H1 (cell line): ENCODE measurements around the gene XRCC6. TPM values are rescaled to one million over a fixed set of nuclear protein-coding genes. Genes with fewer than 3 reads are reported as not detected.

Experiments
- CTCF ChIA-PET: fragments of 300-600 bp; sonication (Branson Sonifier 250); formaldehyde crosslinking; loops from one replicate; lab custom pipeline; 2021; ENCODE audit not compliant: partially characterized antibody; lab: Charles Lee
- POLR2A ChIA-PET: fragments of 300-600 bp; sonication (Branson Sonifier 250); formaldehyde crosslinking; loops from one replicate; lab custom pipeline; 2021; ENCODE audit warnings: inconsistent platforms; ENCODE audit not compliant: partially characterized antibody; lab: Charles Lee
- DNase-seq, 2 experiments: peaks; one replicate each; pipeline versions ENCODE4 v3.0.0 to v3.0.0-alpha.2; 2010 to 2022; ENCODE audit warnings: low spot score in 2 of 2, low read depth in 1 of 2, mixed read lengths in 1 of 2
- FAIRE-seq: peaks from 2 replicates; lab custom pipeline; 2011; peaks lifted over from hg19 to GRCh38; lab: Jason Lieb, UNC
- H2AFZ ChIP-seq: 2 replicates; pipeline ENCODE4 v1.8.1; 2012; ENCODE audit warnings: low read length, inconsistent platforms
- H2AK5ac ChIP-seq: 2 replicates; pipeline ENCODE4 v1.6.1; 2013; ENCODE audit warnings: low read depth, low read length
- H2BK120ac ChIP-seq: replicated peaks from 2 replicates; pipeline ENCODE3; 2013; ENCODE audit warnings: low read depth, low read length, inconsistent platforms
- H2BK12ac ChIP-seq: 2 replicates; pipeline ENCODE4 v1.6.1; 2013; ENCODE audit warnings: low read depth, low read length
- H2BK15ac ChIP-seq: 2 replicates; pipeline ENCODE4 v1.6.1; 2013; ENCODE audit warnings: low read length
- H2BK20ac ChIP-seq: 2 replicates; pipeline ENCODE4 v1.6.1; 2013; ENCODE audit warnings: low read length
- H2BK5ac ChIP-seq: 2 replicates; pipeline ENCODE4 v1.6.1; 2013; ENCODE audit warnings: low read depth, low read length
- H3K14ac ChIP-seq: 2 replicates; pipeline ENCODE4 v1.6.1; 2013; ENCODE audit warnings: inconsistent platforms; ENCODE audit not compliant: insufficient read length
- H3K18ac ChIP-seq: 2 replicates; pipeline ENCODE4 v1.6.1; 2013; ENCODE audit warnings: low read length; ENCODE audit errors: extremely low read depth
- H3K23ac ChIP-seq: 2 replicates; pipeline ENCODE4 v1.6.1; 2013; ENCODE audit warnings: inconsistent platforms; ENCODE audit not compliant: insufficient read length
- H3K23me2 ChIP-seq: 2 replicates; pipeline ENCODE4 v1.6.1; 2013; ENCODE audit warnings: low read depth, low read length
- H3K27ac ChIP-seq: 2 replicates; pipeline ENCODE4 v1.6.1; 2011; ENCODE audit warnings: low read depth, low read length, inconsistent platforms
- H3K27me3 ChIP-seq, 4 experiments: replicated peaks in 1 of 4; 1 replicate in 1 of 4; 2 replicates in 3 of 4; pipeline versions ENCODE4 v1.6.1 to v1.8.1; 2011 to 2013; ENCODE audit warnings: low read length in 3 of 4, mild to moderate bottlenecking in 3 of 4, inconsistent platforms in 2 of 4, mixed read lengths in 2 of 4, moderate library complexity in 1 of 4; ENCODE audit not compliant: control insufficient read depth in 3 of 4, insufficient read depth in 3 of 4; ENCODE audit errors: extremely low read depth in 1 of 4
- H3K36me3 ChIP-seq, 4 experiments: 2 replicates each; pipeline versions ENCODE4 v1.6.1 to v1.8.1; 2011 to 2013; ENCODE audit warnings: mild to moderate bottlenecking in 4 of 4, low read length in 3 of 4, moderate library complexity in 2 of 4, control low read depth in 1 of 4, inconsistent platforms in 1 of 4; ENCODE audit not compliant: insufficient read depth in 4 of 4, control insufficient read depth in 2 of 4
- H3K4ac ChIP-seq: replicated peaks from 2 replicates; pipeline ENCODE3; 2013; ENCODE audit warnings: low read length, low read depth, mixed read lengths, inconsistent platforms; ENCODE audit not compliant: insufficient read length
- H3K4me1 ChIP-seq, 4 experiments: replicated peaks in 1 of 4; 1 replicate in 1 of 4; 2 replicates in 3 of 4; pipeline versions ENCODE4 v1.6.1 to v1.8.1; 2011 to 2013; ENCODE audit warnings: low read length in 3 of 4, inconsistent platforms in 2 of 4, mixed read lengths in 1 of 4; ENCODE audit not compliant: insufficient read depth in 4 of 4, control insufficient read depth in 3 of 4
- H3K4me2 ChIP-seq, 2 experiments: 2 replicates each; pipeline versions ENCODE4 v1.6.1 to v1.8.1; 2011 to 2013; ENCODE audit warnings: low read depth in 2 of 2, low read length in 2 of 2, control low read depth in 1 of 2, inconsistent platforms in 1 of 2, mild to moderate bottlenecking in 1 of 2; ENCODE audit not compliant: insufficient read depth in 1 of 2
- H3K4me3 ChIP-seq, 4 experiments: fragments of 200-600, 300-600 bp in 1 of 4; sonication (generic), shearing (Covaris generic), sonication (Bioruptor Twin) in 1 of 4; 2 replicates each; pipeline versions ENCODE4 v1.5.1 to v1.8.1; 2011 to 2016; ENCODE audit warnings: low read length in 4 of 4, low read depth in 3 of 4, control low read depth in 2 of 4, inconsistent platforms in 2 of 4, mild to moderate bottlenecking in 2 of 4, mixed read lengths in 1 of 4, moderate library complexity in 1 of 4; ENCODE audit not compliant: insufficient read depth in 2 of 4; ENCODE audit errors: extremely low read depth in 1 of 4
- H3K56ac ChIP-seq: replicated peaks from 2 replicates; pipeline ENCODE3; 2013; ENCODE audit warnings: low read depth, mild to moderate bottlenecking, mixed read lengths, low read length, inconsistent platforms; ENCODE audit not compliant: insufficient read length
- H3K79me1 ChIP-seq: 2 replicates; pipeline ENCODE4 v1.6.1; 2013; ENCODE audit warnings: low read depth, low read length, control low read depth
- H3K79me2 ChIP-seq, 2 experiments: 2 replicates each; pipeline versions ENCODE4 v1.6.1 to v1.8.1; 2012 to 2013; ENCODE audit warnings: low read length in 2 of 2, mild to moderate bottlenecking in 2 of 2, inconsistent platforms in 1 of 2; ENCODE audit not compliant: insufficient read depth in 2 of 2, control insufficient read depth in 1 of 2
- H3K9ac ChIP-seq, 4 experiments: replicated peaks in 1 of 4; 1 replicate in 1 of 4; 2 replicates in 3 of 4; pipeline versions ENCODE4 v1.6.1 to v1.8.1; 2011 to 2013; ENCODE audit warnings: low read depth in 3 of 4, low read length in 3 of 4, control low read depth in 2 of 4, mild to moderate bottlenecking in 2 of 4, moderate library complexity in 2 of 4, inconsistent platforms in 1 of 4; ENCODE audit errors: extremely low read depth in 1 of 4
- H3K9me3 ChIP-seq, 2 experiments: 2 replicates each; pipeline versions ENCODE4 v1.6.1 to v1.8.1; 2012 to 2013; ENCODE audit warnings: mild to moderate bottlenecking in 2 of 2, moderate library complexity in 2 of 2, control low read depth in 1 of 2, inconsistent platforms in 1 of 2, low read depth in 1 of 2, low read length in 1 of 2, mixed read lengths in 1 of 2; ENCODE audit not compliant: insufficient read depth in 2 of 2
- H4K20me1 ChIP-seq, 2 experiments: replicated peaks in 1 of 2; 2 replicates each; pipeline versions ENCODE3 to v1.8.1; 2011 to 2013; ENCODE audit warnings: inconsistent platforms in 2 of 2, low read length in 2 of 2, mild to moderate bottlenecking in 1 of 2; ENCODE audit not compliant: insufficient read depth in 2 of 2, control insufficient read depth in 1 of 2
- H4K5ac ChIP-seq: 2 replicates; pipeline ENCODE4 v1.6.1; 2013; ENCODE audit warnings: low read length, low read depth, mixed read lengths, inconsistent platforms; ENCODE audit not compliant: insufficient read length
- H4K8ac ChIP-seq: 2 replicates; pipeline ENCODE4 v1.8.0; 2013; ENCODE audit warnings: mild to moderate bottlenecking, moderate library complexity, low read length, inconsistent platforms; ENCODE audit not compliant: insufficient read depth; ENCODE audit errors: extremely low read depth
- H4K91ac ChIP-seq: replicated peaks from 2 replicates; pipeline ENCODE3; 2013; ENCODE audit warnings: low read length, mixed read lengths, inconsistent platforms; ENCODE audit not compliant: insufficient read length
- BACH1 ChIP-seq: IDR thresholded peaks from 2 replicates; pipeline ENCODE4 v1.6.1; 2012; ENCODE audit warnings: low read length, improper control_type of control experiment
- CHD2 ChIP-seq: IDR thresholded peaks from 2 replicates; pipeline ENCODE4 v1.6.1; 2012; ENCODE audit warnings: low read length, improper control_type of control experiment
- CREB1 ChIP-seq: IDR thresholded peaks from 2 replicates; pipeline ENCODE4 v1.6.1; 2012; ENCODE audit warnings: inconsistent platforms
- EGR1 ChIP-seq: IDR thresholded peaks from 2 replicates; pipeline ENCODE4 v1.6.1; 2011; ENCODE audit warnings: low read depth, low read length, borderline replicate concordance
- EP300 ChIP-seq, 2 experiments: IDR thresholded peaks; 1 replicate in 1 of 2; 2 replicates in 1 of 2; pipeline ENCODE4 v1.6.1; 2011 to 2012; ENCODE audit warnings: low read depth in 2 of 2, low read length in 2 of 2, mild to moderate bottlenecking in 2 of 2, borderline replicate concordance in 1 of 2, inconsistent platforms in 1 of 2, moderate library complexity in 1 of 2
- EZH2 ChIP-seq: fragments of 200-600 bp; sonication (generic); IDR thresholded peaks from 2 replicates; pipeline ENCODE4 v1.7.1; 2012; ENCODE audit warnings: low read depth, mild to moderate bottlenecking, moderate library complexity, low read length, inconsistent platforms; ENCODE audit not compliant: severe bottlenecking
- KDM5A ChIP-seq: fragments of 200-600 bp; IDR thresholded peaks from 2 replicates; pipeline ENCODE4 v1.7.1; 2012; ENCODE audit warnings: mild to moderate bottlenecking, low read length, inconsistent platforms, mixed read lengths
- MAFK ChIP-seq: IDR thresholded peaks from 2 replicates; pipeline ENCODE4 v1.6.1; 2012; ENCODE audit warnings: low read depth, mild to moderate bottlenecking, improper control_type of control experiment, low read length
- POLR2A ChIP-seq, 2 experiments: IDR thresholded peaks; 1 replicate in 1 of 2; 2 replicates in 1 of 2; pipeline ENCODE4 v1.6.1; 2011; ENCODE audit warnings: low read depth in 2 of 2, low read length in 2 of 2, mild to moderate bottlenecking in 2 of 2; ENCODE audit errors: control extremely low read depth in 1 of 2
- RFX5 ChIP-seq: IDR thresholded peaks from 2 replicates; pipeline ENCODE4 v1.6.1; 2011; ENCODE audit warnings: low read depth, low read length, improper control_type of control experiment, borderline replicate concordance
- SIN3A ChIP-seq, 2 experiments: IDR thresholded peaks in 1 of 2; conservative IDR thresholded peaks in 1 of 2; 2 replicates each; pipeline ENCODE4 v1.6.1; 2011 to 2012; ENCODE audit warnings: low read length in 2 of 2, improper control_type of control experiment in 1 of 2, low read depth in 1 of 2, mild to moderate bottlenecking in 1 of 2
- TCF12 ChIP-seq: IDR thresholded peaks from 2 replicates; pipeline ENCODE4 v1.6.1; 2011; ENCODE audit warnings: low read depth, mild to moderate bottlenecking, low read length
- YY1 ChIP-seq: IDR thresholded peaks from 2 replicates; pipeline ENCODE4 v1.6.1; 2011; ENCODE audit warnings: low read depth, mild to moderate bottlenecking, low read length
- WGBS, 2 experiments: shearing (Covaris generic) in 1 of 2; methylation state at CpG; one replicate each; pipeline versions ENCODE4 v1.1.6 to v1.1.7; 2013 to 2015; ENCODE audit warnings: low lambda C conversion rate in 2 of 2, mixed read lengths in 2 of 2, inconsistent platforms in 1 of 2, low coverage in 1 of 2, missing lambda C conversion rate in 1 of 2; ENCODE audit not compliant: insufficient replicate concordance in 2 of 2, insufficient coverage in 1 of 2, insufficient read length in 1 of 2; ENCODE audit errors: extremely low coverage in 1 of 2, missing lambda C conversion rate in 1 of 2; 5-methylcytosine and 5-hydroxymethylcytosine counted together
- polyA plus RNA-seq, 7 experiments: library from polyadenylated mRNA; depleted of rRNA in 3 of 7; stranded (reverse) in 5 of 7; unstranded in 2 of 7; fragments of >200 nt in 5 of 7; fragments of 200-250 nt in 2 of 7; gene quantifications; 1 replicate in 5 of 7; 2 replicates in 1 of 7; 4 replicates in 1 of 7; pipeline versions ENCODE4 v1.2.1 to v1.2.3, GENCODE V29; 2011 to 2013; ENCODE audit warnings: missing spikeins in 2 of 7, mixed read lengths in 2 of 7
- total RNA-seq: library from RNA; stranded (reverse); fragmentation: NEBNext Ultra II Directional; extraction: Animal tissue kit (Norgen Biotek cat#: 25700); gene quantifications from 2 replicates; pipeline ENCODE4 v1.2.1, GENCODE V29; 2021

The XRCC6 gene
- total and polyA plus RNA-seq, 2 of the 8 experiments (the other 6 are each of a cell fraction or from before 2014, with no cell fraction given): 150 to 490 TPM

GRCh38 chr22:41657709-41658108 lies 36.6 kb downstream of the XRCC6 start:
- no peak overlapping the region for H4K91ac ChIP-seq
- H2BK15ac ChIP-seq: no peak overlapping the region
- WGBS, 2 experiments: 96% methylated on average over 6 of the region's 6 CpGs; no CpG with 5 or more reads in 1 of the 2 experiments
- H3K27ac ChIP-seq: no peak overlapping the region
- H3K79me1 ChIP-seq: no peaks in the 10 kb centered on the region; the same call in 1 of the 2 replicates
- H2BK120ac ChIP-seq: no peak overlapping the region
- H3K9ac ChIP-seq: no peak overlapping the region
- POLR2A ChIA-PET: interaction anchor here (1.1 to 16.5 kb wide), 5 partner anchors 16 to 36 kb away, joined by 3 to 129 read pairs (median 4); no protein-coding TSS in a partner anchor
- H3K18ac ChIP-seq: no peak overlapping the region
- H4K5ac ChIP-seq: no peak overlapping the region
- H3K27me3 ChIP-seq: no peaks in the 10 kb centered on the region
- no peak overlapping the region for H3K23ac ChIP-seq
- H2BK20ac ChIP-seq: no peak overlapping the region
- no peak overlapping the region for H3K4me2 ChIP-seq
- H3K79me2 ChIP-seq: no peaks in the 10 kb centered on the region
- DNase-seq: no peak
- H3K9me3 ChIP-seq: no peaks in the 10 kb centered on the region
- CTCF ChIA-PET: interaction anchor here (0.7 to 2.1 kb wide), 5 partner anchors 9 to 89 kb away, joined by 3 to 7 read pairs (median 5); no protein-coding TSS in a partner anchor
- no peak overlapping the region for H3K14ac ChIP-seq
- H3K4me1 ChIP-seq: no peaks in the 10 kb centered on the region
- no peak overlapping the region for H2AK5ac ChIP-seq
- no peak overlapping the region for H2BK5ac ChIP-seq
- no peak overlapping the region for H2AFZ ChIP-seq
- H3K23me2 ChIP-seq: no peaks in the 10 kb centered on the region
- no peak overlapping the region for H4K8ac ChIP-seq
- H3K4me3 ChIP-seq: no peak overlapping the region
- peaks cover 2 to 5% of the 10 kb centered on the region in 2 experiments for H4K20me1 ChIP-seq
- H3K56ac ChIP-seq: no peak overlapping the region
- H3K4ac ChIP-seq: no peak overlapping the region
- H2BK12ac ChIP-seq: no peak overlapping the region
- H3K36me3 ChIP-seq: peaks cover 58 to 89% (median 77%) of the 10 kb centered on the region in 4 experiments
- TF ChIP-seq CHD2 (no peak), BACH1 (no peak), CREB1 (no peak), YY1 (no peak), EP300 (IDR thresholded peaks at IDR 0.05; ENCODE audit: borderline replicate concordance in 1 of 2, low read depth in 2 of 2, low read length in 2 of 2) (no peak), SIN3A (conservative IDR thresholded peaks at IDR 0.05 in 1 of 2, IDR thresholded peaks at IDR 0.05 in 1 of 2; ENCODE audit: low read depth in 1 of 2, low read length in 2 of 2) (no peak), EGR1 (no peak), POLR2A (IDR thresholded peaks at IDR 0.05; ENCODE audit: control extremely low read depth in 1 of 2, low read depth in 2 of 2, low read length in 2 of 2) (no peak), KDM5A (no peak), EZH2 (no peak), MAFK (no peak), RFX5 (no peak), TCF12 (no peak)
- no peak for FAIRE-seq
